ENCODE data around the gene GDF10. TPM values are rescaled to one million over a fixed set of nuclear protein-coding genes. Genes with fewer than 3 reads are reported as not detected.

Gene GDF10
- total and polyA plus RNA-seq, 9 of the 15 experiments (the other 6 are each of a cell fraction or from before 2014, with no cell fraction given) = 0.03 to 0.20 (median 0.11) TPM; not detected in 6

DNA sequence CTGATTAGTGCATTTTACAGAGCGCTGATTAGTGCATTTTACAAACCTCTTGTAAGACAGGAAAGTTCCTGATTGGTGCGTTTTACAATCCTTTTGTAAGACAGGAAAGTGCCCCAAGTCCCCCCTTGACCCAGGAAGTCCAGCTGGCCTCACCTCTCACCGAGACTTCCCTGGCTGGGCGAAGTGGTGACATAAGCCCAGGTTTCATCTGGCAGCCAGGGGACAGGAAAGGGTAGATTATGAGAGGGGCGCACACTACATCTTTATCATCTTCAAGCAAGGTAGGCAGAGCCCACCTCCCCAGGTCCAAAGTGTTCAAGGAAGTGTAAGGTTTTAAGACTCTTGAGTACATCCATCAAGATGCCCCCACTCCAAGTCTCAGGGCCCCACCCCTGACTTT is 5.5 kb upstream of the GDF10 start:
- ChIA-PET POLR2A (interaction anchor here (1.1 kb wide), 1 partner anchor 11 kb away, joined by 3 read pairs; no protein-coding TSS in a partner anchor), CTCF (ENCODE audit: low intra/inter-chr PET ratio) (no interaction called here)
- H3K4me2 ChIP-seq (ENCODE audit: insufficient read depth, low read length) = no peak overlapping the region
- H3K79me2 ChIP-seq (ENCODE audit: control insufficient read depth, insufficient read depth, low read length) = no peaks in the 10 kb centered on the region
- H2AFZ ChIP-seq (ENCODE audit: low read depth, low read length) = no peak overlapping the region
- in situ Hi-C loops (cut with MboI) (no loop called here), intact Hi-C loops (cut with micrococcal nuclease) (no loop called here)
- FAIRE-seq = no peak
- H3K4me3 ChIP-seq = no peak overlapping the region
- H4K20me1 ChIP-seq (replicated peaks; ENCODE audit: control insufficient read depth, insufficient read depth, low read length) = no peaks in the 10 kb centered on the region
- H3K9ac ChIP-seq (ENCODE audit: insufficient read depth in 1 of 2, low read depth in 2 of 2, low read length in 2 of 2) = no peak overlapping the region
- no peak for ATAC-seq
- H3K9me3 ChIP-seq (replicated peaks; ENCODE audit: control insufficient read depth, insufficient read depth, low read depth, low read length) = no peaks in the 10 kb centered on the region
- WGBS (ENCODE audit: insufficient coverage, low coverage, missing lambda C conversion rate) = 1% methylated on average over 5 of the region's 5 CpGs
- no peaks in the 10 kb centered on the region for H3K9me1 ChIP-seq (ENCODE audit: control insufficient read depth, insufficient read depth, low read length)
- no TSS peak for BruUV-seq (replicated peaks)
- no peaks in the 10 kb centered on the region for H3K36me3 ChIP-seq (ENCODE audit: control insufficient read depth, insufficient read depth, low read length)
- peaks cover 35 to 61% of the 10 kb centered on the region in 2 experiments for H3K27me3 ChIP-seq (ENCODE audit: control insufficient read depth in 2 of 2, insufficient read depth in 2 of 2, low read length in 2 of 2)
- no peak for TF ChIP-seq TEAD4 (IDR thresholded peaks at IDR 0.05; ENCODE audit: low read length)
- no peak for TF ChIP-seq TEAD4 (CRISPR knock-in tag; IDR thresholded peaks at IDR 0.05; ENCODE audit: borderline replicate concordance)
- no peak for TF ChIP-seq TOE1 (IDR thresholded peaks at IDR 0.05; ENCODE audit: borderline replicate concordance)
- TF ChIP-seq TOE1 (CRISPR knock-in tag; IDR thresholded peaks at IDR 0.05; ENCODE audit: borderline replicate concordance, low read depth) = no peak
- no peak for TF ChIP-seq STAT5B (CRISPR knock-in tag; IDR thresholded peaks at IDR 0.05)
- no peak for TF ChIP-seq FOXK2 (conservative IDR thresholded peaks at IDR 0.05 in 1 of 2, IDR thresholded peaks at IDR 0.05 in 1 of 2; ENCODE audit: low read depth in 2 of 2)
- no peak for TF ChIP-seq HOMEZ (CRISPR knock-in tag; IDR thresholded peaks at IDR 0.05)
- H3K4me1 ChIP-seq (replicated peaks in 1 of 2; ENCODE audit: control insufficient read depth in 2 of 2, insufficient read depth in 2 of 2, low read length in 2 of 2) = no peaks in the 10 kb centered on the region
- no peak overlapping the region for H3K27ac ChIP-seq (ENCODE audit: extremely low read depth, low read depth, low read length)
- DNase-seq (ENCODE audit: extremely low read depth in 1 of 4, low spot score in 3 of 4) = no peak

Data from K562 (cell line).